OCI-LY1 (cell line): ENCODE measurements around the gene NFE2L1.
"Not testable (repeated sequence)": the region's sequence is repeated elsewhere in the genome, so short reads cannot be mapped to it uniquely, and the experiment has no call there.

Experiments
- H2AFZ ChIP-seq: fragments of 200-600 bp; sonication (generic), shearing (Covaris generic); 2 replicates; pipeline ENCODE4 v1.6.0; 2014; ENCODE audit warnings: antibody characterized with exemption, mild to moderate bottlenecking, low read length
- H3F3A ChIP-seq: fragments of 200-600 bp; sonication (generic), shearing (Covaris generic); 2 replicates; pipeline ENCODE4 v1.6.0; 2014; ENCODE audit warnings: mild to moderate bottlenecking, antibody characterized with exemption, low read length, moderate library complexity; ENCODE audit not compliant: insufficient read depth
- H3K27ac ChIP-seq: fragments of 200-600 bp; sonication (generic); 2 replicates; pipeline ENCODE4 v1.5.1; 2014; ENCODE audit warnings: low read length, mixed run types, mild to moderate bottlenecking, low read depth; ENCODE audit not compliant: poor library complexity, severe bottlenecking
- H3K27me3 ChIP-seq: fragments of 200-600 bp; sonication (generic); 2 replicates; pipeline ENCODE4 v1.6.0; 2014; ENCODE audit warnings: antibody characterized with exemption, mild to moderate bottlenecking, low read length, moderate library complexity; ENCODE audit not compliant: insufficient read depth
- H3K36me3 ChIP-seq: fragments of 200-600 bp; sonication (generic); 2 replicates; pipeline ENCODE4 v1.6.1; 2014; ENCODE audit warnings: mild to moderate bottlenecking, antibody characterized with exemption, low read length, moderate library complexity, mixed read lengths; ENCODE audit not compliant: insufficient read depth
- H3K4me1 ChIP-seq: fragments of 200-600 bp; sonication (generic); 2 replicates; pipeline ENCODE4 v1.5.1; 2014; ENCODE audit warnings: mild to moderate bottlenecking, low read length, moderate library complexity; ENCODE audit not compliant: insufficient read depth, severe bottlenecking
- H3K4me2 ChIP-seq: fragments of 200-600 bp; sonication (generic), shearing (Covaris generic); 2 replicates; pipeline ENCODE4 v1.6.1; 2014; ENCODE audit warnings: low read length
- H3K4me3 ChIP-seq: fragments of 200-600 bp; sonication (generic); 2 replicates; pipeline ENCODE4 v1.5.1; 2014; ENCODE audit warnings: low read length, low read depth, mild to moderate bottlenecking, mixed read lengths; ENCODE audit not compliant: poor library complexity, severe bottlenecking
- H3K79me2 ChIP-seq: fragments of 200-600 bp; shearing (Covaris generic); 2 replicates; pipeline ENCODE4 v1.6.1; 2016; ENCODE audit warnings: mixed run types, low read length, mixed read lengths; ENCODE audit not compliant: insufficient read depth
- H3K9ac ChIP-seq: fragments of 200-600 bp; sonication (generic), shearing (Covaris generic); 2 replicates; pipeline ENCODE4 v1.6.1; 2014; ENCODE audit warnings: mild to moderate bottlenecking, low read length, mixed read lengths
- H3K9me2 ChIP-seq: fragments of 200-600 bp; sonication (generic), shearing (Covaris generic); 2 replicates; pipeline ENCODE4 v1.6.1; 2014; ENCODE audit warnings: low read depth, mild to moderate bottlenecking, low read length, mixed read lengths
- H3K9me3 ChIP-seq: fragments of 200-600 bp; shearing (Covaris generic); 2 replicates; pipeline ENCODE4 v1.6.1; 2014; ENCODE audit warnings: low read length, mixed read lengths
- H4K20me1 ChIP-seq: fragments of 200-600 bp; sonication (generic), shearing (Covaris generic); 2 replicates; pipeline ENCODE4 v1.6.0; 2016; ENCODE audit warnings: mild to moderate bottlenecking, low read length; ENCODE audit not compliant: insufficient read depth
- EZH2 ChIP-seq: fragments of 200-600 bp; sonication (generic), shearing (Covaris generic); IDR thresholded peaks from 2 replicates; pipeline ENCODE4 v1.8.0; 2017; ENCODE audit warnings: borderline replicate concordance, mixed run types, mild to moderate bottlenecking, antibody characterized with exemption, low read length, moderate library complexity, mixed read lengths
- TF ChIP-seq, protein P1 (sequence below): fragments of 200-600 bp; sonication (generic), shearing (Covaris generic); IDR thresholded peaks from 2 replicates; pipeline ENCODE4 v1.5.1; 2017; ENCODE audit warnings: mild to moderate bottlenecking, antibody characterized with exemption, low read length, moderate library complexity, mixed read lengths

The NFE2L1 gene, protein sequence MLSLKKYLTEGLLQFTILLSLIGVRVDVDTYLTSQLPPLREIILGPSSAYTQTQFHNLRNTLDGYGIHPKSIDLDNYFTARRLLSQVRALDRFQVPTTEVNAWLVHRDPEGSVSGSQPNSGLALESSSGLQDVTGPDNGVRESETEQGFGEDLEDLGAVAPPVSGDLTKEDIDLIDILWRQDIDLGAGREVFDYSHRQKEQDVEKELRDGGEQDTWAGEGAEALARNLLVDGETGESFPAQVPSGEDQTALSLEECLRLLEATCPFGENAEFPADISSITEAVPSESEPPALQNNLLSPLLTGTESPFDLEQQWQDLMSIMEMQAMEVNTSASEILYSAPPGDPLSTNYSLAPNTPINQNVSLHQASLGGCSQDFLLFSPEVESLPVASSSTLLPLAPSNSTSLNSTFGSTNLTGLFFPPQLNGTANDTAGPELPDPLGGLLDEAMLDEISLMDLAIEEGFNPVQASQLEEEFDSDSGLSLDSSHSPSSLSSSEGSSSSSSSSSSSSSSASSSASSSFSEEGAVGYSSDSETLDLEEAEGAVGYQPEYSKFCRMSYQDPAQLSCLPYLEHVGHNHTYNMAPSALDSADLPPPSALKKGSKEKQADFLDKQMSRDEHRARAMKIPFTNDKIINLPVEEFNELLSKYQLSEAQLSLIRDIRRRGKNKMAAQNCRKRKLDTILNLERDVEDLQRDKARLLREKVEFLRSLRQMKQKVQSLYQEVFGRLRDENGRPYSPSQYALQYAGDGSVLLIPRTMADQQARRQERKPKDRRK

DNA sequence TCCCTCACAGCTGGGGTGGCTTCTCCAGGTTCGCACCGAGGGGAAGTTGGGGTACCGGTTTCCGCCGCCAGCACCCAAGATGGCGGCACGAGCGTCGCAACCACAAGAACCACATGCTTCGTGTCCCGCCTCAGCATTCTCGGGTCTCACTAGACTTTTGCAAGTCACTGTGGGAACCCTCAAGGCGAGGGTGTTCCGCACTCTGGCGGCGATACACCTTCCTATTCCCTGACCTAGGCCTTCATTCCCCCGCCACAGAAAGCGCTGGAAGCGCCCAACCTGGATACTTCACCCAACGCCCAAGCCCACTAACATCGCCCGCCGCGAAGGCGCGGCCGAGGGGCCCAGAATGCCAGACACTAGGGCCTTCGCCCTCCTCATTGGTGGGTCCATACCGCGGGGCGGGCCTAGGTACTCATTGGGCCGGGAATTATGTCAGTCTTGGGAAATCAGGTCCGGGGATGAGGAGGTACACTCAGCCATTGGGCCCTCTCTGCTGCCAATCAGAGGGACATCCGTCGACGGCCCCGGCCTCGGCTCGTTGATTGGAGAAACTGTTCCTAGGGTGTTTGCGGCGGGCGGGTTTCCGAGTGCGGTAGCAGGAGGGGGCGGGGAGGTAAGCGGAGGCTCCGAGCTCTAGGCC lies at the start of gene NFE2L1:
NFE2L1 (plus strand) TSS at position 619 of the 643 bp plus-strand sequence. CDS start 2,760 bp downstream, outside the sequence.
- peak within 1 kb of the TSS; percentile 84 for H3K4me3 ChIP-seq

DNA sequence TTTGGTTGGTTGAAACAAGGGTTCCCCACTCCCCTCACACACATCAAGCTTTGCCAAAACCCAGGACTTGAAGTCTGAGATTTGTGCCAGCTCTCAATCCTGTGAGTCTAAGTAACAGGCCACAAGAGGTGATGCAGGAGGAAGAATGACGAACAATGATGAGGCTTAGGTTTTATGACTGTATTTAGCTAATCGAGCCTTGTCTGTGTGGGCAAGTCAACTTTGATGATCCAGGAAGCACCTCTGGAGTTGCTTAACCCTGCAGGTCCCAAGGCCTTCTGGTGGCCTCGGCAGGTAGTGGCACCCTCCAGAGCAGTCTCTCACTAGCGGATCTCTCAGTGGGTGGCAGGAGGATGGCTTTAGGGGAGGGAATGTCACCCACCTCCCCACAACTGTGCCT lies 48.6 kb upstream of the NFE2L1 start:
- peaks cover 8% of the 10 kb centered on the region for H3K4me1 ChIP-seq
- no peaks in the 10 kb centered on the region for H3F3A ChIP-seq
- H3K27me3 ChIP-seq: no peaks in the 10 kb centered on the region; the same call in 1 of the 2 replicates
- no peaks in the 10 kb centered on the region for H3K79me2 ChIP-seq
- H3K9me2 ChIP-seq: no peaks in the 10 kb centered on the region
- H3K36me3 ChIP-seq: no peaks in the 10 kb centered on the region
- H3K9ac ChIP-seq: no peak overlapping the region
- no peak overlapping the region for H3K4me2 ChIP-seq
- no peaks in the 10 kb centered on the region for H3K9me3 ChIP-seq
- TF ChIP-seq EZH2: no peak
- TF ChIP-seq, protein P1, sequence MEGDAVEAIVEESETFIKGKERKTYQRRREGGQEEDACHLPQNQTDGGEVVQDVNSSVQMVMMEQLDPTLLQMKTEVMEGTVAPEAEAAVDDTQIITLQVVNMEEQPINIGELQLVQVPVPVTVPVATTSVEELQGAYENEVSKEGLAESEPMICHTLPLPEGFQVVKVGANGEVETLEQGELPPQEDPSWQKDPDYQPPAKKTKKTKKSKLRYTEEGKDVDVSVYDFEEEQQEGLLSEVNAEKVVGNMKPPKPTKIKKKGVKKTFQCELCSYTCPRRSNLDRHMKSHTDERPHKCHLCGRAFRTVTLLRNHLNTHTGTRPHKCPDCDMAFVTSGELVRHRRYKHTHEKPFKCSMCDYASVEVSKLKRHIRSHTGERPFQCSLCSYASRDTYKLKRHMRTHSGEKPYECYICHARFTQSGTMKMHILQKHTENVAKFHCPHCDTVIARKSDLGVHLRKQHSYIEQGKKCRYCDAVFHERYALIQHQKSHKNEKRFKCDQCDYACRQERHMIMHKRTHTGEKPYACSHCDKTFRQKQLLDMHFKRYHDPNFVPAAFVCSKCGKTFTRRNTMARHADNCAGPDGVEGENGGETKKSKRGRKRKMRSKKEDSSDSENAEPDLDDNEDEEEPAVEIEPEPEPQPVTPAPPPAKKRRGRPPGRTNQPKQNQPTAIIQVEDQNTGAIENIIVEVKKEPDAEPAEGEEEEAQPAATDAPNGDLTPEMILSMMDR: no peak
- no peak overlapping the region for H3K27ac ChIP-seq
- H4K20me1 ChIP-seq: no peaks in the 10 kb centered on the region
- no peak overlapping the region for H2AFZ ChIP-seq
- no peak overlapping the region for H3K4me3 ChIP-seq

More for the DNA sequence above, at the start of gene NFE2L1:
- no peak within 1 kb of the TSS for H2AFZ ChIP-seq
- H3K36me3 ChIP-seq: peaks cover 26% of the 10 kb centered on the region; the same call in 1 of the 2 replicates
- no peaks in the 10 kb centered on the region for H3K9me3 ChIP-seq
- no peaks in the 10 kb centered on the region for H4K20me1 ChIP-seq
- TF ChIP-seq, protein P1: no peak
- TF ChIP-seq EZH2: no peak
- peak within 1 kb of the TSS; percentile 84 for H3K4me2 ChIP-seq
- peaks cover 49% of the 10 kb centered on the region for H3K4me1 ChIP-seq
- peaks cover 14% of the 10 kb centered on the region for H3K79me2 ChIP-seq
- no peaks in the 10 kb centered on the region for H3F3A ChIP-seq
- H3K27me3 ChIP-seq: no peaks in the 10 kb centered on the region
- H3K9ac ChIP-seq: peak within 1 kb of the TSS; percentile 87
- no peaks in the 10 kb centered on the region for H3K9me2 ChIP-seq
- H3K27ac ChIP-seq: peak within 1 kb of the TSS; percentile 79

DNA sequence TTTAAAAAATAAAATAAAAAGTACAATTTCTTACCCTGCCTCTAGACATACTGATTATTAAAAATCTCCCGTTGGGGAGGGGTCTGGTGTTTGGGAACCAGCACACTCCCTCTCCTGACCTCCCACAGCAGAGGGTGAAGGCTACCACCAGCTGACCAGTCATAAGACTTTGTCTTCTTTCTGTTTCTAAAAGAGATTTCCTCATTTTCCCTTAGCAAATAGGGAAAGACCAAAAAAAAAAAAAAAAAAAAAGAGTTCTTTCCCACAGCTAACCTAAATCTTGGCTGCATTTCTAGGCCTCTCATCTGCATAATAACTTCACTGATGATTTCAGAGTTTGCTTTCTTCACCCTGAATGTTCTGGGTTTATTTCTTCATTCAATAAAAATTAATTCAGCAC lies 47.0 kb upstream of the NFE2L1 start:
- no peaks in the 10 kb centered on the region for H3K9me3 ChIP-seq
- H3K36me3 ChIP-seq: no peaks in the 10 kb centered on the region
- no peaks in the 10 kb centered on the region for H3K27me3 ChIP-seq
- no peak overlapping the region for H3K9ac ChIP-seq
- no peaks in the 10 kb centered on the region for H3K9me2 ChIP-seq
- H3F3A ChIP-seq: no peaks in the 10 kb centered on the region
- no peaks in the 10 kb centered on the region for H3K79me2 ChIP-seq
- H3K4me2 ChIP-seq: no peak overlapping the region
- no peak overlapping the region for H2AFZ ChIP-seq
- TF ChIP-seq, protein P1: no peak
- no peak for TF ChIP-seq EZH2
- no peak overlapping the region for H3K4me3 ChIP-seq
- no peaks in the 10 kb centered on the region for H4K20me1 ChIP-seq
- no peak overlapping the region for H3K27ac ChIP-seq
- peaks cover 8% of the 10 kb centered on the region for H3K4me1 ChIP-seq

DNA sequence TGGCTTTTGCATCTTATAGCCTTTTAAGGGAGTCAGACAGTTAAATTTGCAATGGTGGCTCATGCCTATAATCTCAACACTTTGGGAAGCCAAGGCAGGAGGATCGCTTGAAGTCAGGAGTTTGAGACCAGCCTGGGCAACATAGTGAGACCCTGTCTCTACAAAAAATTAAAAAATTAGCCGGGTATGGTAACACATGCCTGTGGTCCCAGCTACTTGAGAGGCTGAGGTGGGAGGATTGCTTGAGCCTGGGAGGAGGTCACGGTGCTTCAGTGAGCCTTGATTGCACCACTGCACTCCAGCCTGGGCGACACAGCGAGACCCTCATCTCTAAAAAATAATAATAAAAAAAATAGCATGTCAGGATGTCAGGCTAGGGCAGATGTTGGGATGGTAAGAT lies 46.5 kb upstream of the NFE2L1 start:
- not testable (repeated sequence) for H3F3A ChIP-seq, H3K9ac ChIP-seq, H3K79me2 ChIP-seq, H3K27me3 ChIP-seq, H3K4me1 ChIP-seq, H2AFZ ChIP-seq, H3K4me2 ChIP-seq, H3K9me2 ChIP-seq, H3K4me3 ChIP-seq, H3K9me3 ChIP-seq, H3K27ac ChIP-seq, H3K36me3 ChIP-seq, H4K20me1 ChIP-seq
